Astrocyte of the spinal cord (primary cell): ENCODE measurements around the gene TMEM269.

Experiments used
- DNase-seq: peaks from one replicate; pipeline ENCODE4 v3.0.0; 2011; ENCODE audit warnings: low read depth, low spot score
- H3K4me3 ChIP-seq: 2 replicates; pipeline ENCODE4 v1.5.1; 2011; ENCODE audit warnings: low read depth, mild to moderate bottlenecking, low read length, moderate library complexity
- in situ Hi-C: cut with HindIII; loops from 2 replicates; pipeline ENCODE4 v1.10.0; 2017; ENCODE audit warnings: low sequenced_read_pairs
- TF ChIP-seq, protein P1 (sequence below): IDR thresholded peaks from 2 replicates; pipeline ENCODE4 v1.5.1; 2012; ENCODE audit warnings: low read depth, mild to moderate bottlenecking, low read length, inconsistent platforms

TMEM269 gene

DNA sequence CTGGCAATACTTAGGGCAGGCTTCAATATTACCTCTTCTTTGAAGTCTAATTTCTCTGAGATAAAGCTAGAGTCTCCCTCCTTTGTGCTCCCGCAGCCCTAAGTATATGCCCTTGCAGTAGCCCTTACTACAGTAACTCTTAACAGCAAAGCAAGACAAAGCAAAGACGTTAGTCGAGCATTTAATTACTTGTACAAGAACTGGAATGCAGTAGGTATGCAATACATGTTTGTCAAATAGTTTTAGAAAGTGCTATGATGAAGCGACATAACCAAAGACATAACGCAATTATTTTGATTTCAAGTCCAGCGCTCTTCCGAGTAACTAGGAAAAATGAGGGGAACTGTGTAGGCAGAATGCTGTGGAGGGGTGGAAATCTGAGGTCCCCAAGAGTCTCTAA is 19.5 kb upstream of the TMEM269 start:
- peak overlapping the region; percentile 96 for H3K4me3 ChIP-seq
- DNase-seq, result peak; percentile 38
- TF ChIP-seq, protein P1, sequence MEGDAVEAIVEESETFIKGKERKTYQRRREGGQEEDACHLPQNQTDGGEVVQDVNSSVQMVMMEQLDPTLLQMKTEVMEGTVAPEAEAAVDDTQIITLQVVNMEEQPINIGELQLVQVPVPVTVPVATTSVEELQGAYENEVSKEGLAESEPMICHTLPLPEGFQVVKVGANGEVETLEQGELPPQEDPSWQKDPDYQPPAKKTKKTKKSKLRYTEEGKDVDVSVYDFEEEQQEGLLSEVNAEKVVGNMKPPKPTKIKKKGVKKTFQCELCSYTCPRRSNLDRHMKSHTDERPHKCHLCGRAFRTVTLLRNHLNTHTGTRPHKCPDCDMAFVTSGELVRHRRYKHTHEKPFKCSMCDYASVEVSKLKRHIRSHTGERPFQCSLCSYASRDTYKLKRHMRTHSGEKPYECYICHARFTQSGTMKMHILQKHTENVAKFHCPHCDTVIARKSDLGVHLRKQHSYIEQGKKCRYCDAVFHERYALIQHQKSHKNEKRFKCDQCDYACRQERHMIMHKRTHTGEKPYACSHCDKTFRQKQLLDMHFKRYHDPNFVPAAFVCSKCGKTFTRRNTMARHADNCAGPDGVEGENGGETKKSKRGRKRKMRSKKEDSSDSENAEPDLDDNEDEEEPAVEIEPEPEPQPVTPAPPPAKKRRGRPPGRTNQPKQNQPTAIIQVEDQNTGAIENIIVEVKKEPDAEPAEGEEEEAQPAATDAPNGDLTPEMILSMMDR, result no peak
- in situ Hi-C loops, result no loop called here

DNA sequence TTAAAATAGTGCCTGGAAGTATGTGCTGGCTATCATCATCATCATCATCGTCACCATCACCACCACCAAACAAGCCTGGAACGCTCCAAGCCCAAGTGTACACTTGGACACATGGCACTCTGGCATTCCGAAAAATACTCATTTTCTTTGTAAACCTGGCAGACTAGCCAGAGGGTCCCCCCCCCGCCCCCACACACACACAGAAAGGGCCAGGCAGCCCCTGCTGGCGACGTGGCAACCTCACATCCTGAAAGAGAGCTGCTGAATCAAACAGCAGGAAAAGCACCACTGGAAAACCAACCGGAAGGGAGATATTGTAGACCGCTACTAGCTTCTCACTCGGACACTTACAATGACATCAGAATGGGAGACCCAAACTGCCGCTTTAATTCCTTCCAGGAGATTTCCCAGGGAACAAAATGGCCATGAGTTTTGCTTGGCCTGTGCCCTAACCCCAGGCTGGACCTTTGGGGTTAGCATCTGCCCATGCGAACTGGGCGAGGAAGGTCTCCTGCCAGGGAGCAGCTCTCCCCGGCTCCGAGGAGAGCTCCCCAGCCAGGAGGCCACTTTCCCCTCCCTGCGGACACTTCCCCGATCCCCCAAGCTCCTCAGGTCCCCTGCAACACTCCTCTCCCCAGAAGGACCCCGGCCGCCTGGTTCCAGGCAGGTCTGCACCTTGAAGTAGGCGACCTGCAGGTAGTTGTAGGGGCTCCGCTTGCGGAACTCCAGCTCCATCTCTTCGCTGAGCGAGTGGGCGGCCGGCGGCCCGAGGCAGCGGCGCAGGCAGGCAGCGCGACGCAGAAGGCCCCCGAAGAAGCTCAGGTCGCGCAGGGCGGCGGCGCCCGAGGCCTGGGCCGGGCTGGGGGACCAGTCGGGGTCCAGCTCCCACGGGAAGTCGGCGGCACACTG is 18.7 kb upstream of the TMEM269 start:
- in situ Hi-C loops, result no loop called here
- DNase-seq, result peak; percentile 82
- peak overlapping the region; percentile 96 for H3K4me3 ChIP-seq
- TF ChIP-seq, protein P1, result peak; percentile 67

DNA sequence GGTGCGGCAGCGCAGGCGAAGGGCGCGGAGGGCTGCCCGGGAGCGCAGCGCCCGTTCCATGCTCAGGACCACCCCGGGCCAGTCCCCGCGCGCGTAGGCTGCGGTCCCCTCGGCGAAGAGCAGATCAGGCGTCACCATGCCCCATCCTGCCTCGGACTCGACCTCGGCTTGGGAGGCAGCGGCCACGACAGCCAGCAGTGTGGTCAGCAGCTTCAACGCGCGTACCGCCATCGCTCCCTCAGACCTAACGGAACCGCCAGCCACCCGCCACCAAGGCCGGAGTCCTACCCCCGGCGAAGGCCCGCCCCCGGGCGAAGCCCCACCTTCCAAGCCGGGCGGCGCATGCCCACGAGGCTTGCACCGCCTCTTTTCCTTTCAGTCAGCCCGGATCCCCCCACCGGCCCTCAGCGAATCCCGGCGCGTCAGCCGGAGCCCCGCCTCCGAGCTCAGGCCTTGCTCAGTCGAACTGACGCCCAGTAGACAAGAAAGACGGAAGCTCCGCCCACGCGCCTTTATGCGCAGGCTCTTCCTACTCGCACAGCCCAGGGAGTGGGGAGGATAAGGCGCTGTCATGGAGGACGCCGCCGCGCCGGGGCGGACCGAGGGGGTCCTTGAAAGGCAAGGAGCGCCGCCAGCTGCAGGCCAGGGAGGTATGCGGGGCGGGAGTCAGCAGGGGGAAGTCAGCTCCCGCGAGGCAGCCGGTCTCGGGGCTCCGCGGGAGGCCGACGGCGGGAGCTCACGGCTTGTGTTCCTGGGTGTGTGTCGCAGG is 17.9 kb upstream of the TMEM269 start, which contains the start of the genes C1orf50 and P3H1:
Gene C1orf50 (plus strand): TSS at position 509 of the 769 bp plus-strand sequence. CDS start 63 bp downstream, at position 572.
Gene P3H1 (minus strand): TSS at position 288 of the 769 bp plus-strand sequence. CDS start 57 bp downstream, at position 231.
- peak within 1 kb of the TSS; percentile 96 for H3K4me3 ChIP-seq
- TF ChIP-seq, protein P1, result no peak
- peak; percentile 100 for DNase-seq
- in situ Hi-C loops, result no loop called here

DNA sequence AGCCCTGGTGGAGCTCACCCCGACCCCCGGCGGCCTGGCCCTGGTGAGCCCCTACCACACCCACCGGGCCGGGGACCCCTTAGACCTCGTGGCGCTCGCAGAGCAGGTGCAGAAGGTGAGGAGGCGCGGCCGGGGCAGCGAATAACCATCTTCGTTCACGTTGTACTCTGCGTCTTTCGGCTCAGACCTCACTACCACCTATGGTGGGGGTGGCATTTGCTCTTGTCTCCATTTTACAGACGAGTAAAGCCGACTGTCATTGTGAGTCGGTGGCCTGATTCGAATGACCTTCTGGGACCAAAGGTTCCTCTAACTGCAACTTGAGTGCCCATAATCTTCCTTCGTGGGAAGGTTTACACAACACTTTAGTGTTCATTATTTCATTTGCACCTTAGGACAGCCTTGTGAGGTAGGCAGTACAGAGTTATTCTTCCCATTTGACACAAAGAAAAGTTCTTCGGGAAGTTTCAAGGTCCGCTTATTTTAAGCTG is 17.2 kb upstream of the TMEM269 start:
- H3K4me3 ChIP-seq, result peak overlapping the region; percentile 96
- TF ChIP-seq, protein P1, result no peak
- no peak for DNase-seq
- in situ Hi-C loops, result no loop called here

DNA sequence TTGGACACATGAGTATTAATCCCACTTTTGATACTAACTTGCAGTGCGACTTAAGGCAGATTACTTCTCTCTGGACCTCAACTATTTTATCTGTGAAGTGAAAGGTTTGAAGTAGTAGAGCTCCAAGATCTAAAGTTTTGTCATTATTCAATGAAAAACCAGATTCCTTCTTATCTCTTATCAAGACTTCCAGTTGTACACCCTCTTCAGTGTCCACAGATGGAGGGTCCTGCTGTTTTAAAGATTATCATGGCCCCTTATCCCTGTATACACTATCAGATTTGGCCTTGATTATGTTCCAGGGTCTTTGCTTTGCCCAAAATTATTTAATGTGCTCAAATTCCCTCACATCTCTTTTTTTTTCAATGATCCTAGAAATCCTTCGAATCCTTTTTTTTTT is 16.6 kb upstream of the TMEM269 start:
- peak overlapping the region; percentile 96 for H3K4me3 ChIP-seq
- in situ Hi-C loops, result no loop called here
- no peak for DNase-seq
- TF ChIP-seq, protein P1, result no peak

DNA sequence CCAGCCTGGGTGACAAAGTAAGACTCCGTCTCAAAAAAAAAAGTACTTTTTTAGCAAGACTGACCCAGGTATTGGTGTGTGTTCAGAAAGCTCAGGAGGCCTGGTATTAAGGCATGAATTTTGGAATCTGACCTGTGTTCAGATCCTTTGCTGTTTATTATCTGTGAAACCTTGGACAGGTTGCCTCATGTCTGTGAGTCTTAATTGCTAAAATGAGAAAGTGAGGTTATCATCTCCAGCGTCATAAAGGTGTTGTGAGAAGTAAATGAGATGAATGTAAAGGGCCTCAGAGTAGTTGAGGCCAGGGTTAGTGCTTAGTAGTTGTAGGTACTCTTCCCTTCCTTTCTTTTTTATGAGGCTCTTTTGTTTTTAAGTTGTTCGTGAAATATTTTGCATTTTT is 15.0 kb upstream of the TMEM269 start:
- DNase-seq, result no peak
- in situ Hi-C loops, result no loop called here
- TF ChIP-seq, protein P1, result no peak
- no peak overlapping the region for H3K4me3 ChIP-seq
